Esophagus muscularis mucosa (tissue), 4 donors: Measurements from ENCODE around the gene TMX2. TPM values are rescaled to one million over a fixed set of nuclear protein-coding genes. Genes with fewer than 3 reads are reported as not detected.
A peak's percentile ranks its signal among the peaks of the same experiment; 100 is the strongest.

Source experiments
- DNase-seq: peaks from one replicate; pipeline ENCODE4 v3.0.0-alpha.2; 2017; ENCODE audit errors: extremely low spot score
- H3K27ac ChIP-seq, 4 donors: fragments of 200-600 bp; sonication (generic); replicated peaks in 1 of 4; 1 replicate in 3 of 4; 2 replicates in 1 of 4; pipeline ENCODE4 v1.5.1; 2016 to 2019; ENCODE audit warnings: mild to moderate bottlenecking in 1 of 4
- H3K27me3 ChIP-seq, 4 donors: fragments of 200-600 bp; sonication (generic); one replicate each; pipeline versions ENCODE4 v1.5.1 to v1.6.0; 2016 to 2019
- H3K36me3 ChIP-seq, 4 donors: fragments of 200-600 bp; sonication (generic); one replicate each; pipeline ENCODE4 v1.5.1; 2016 to 2019
- H3K4me1 ChIP-seq, 4 donors: fragments of 200-600 bp; sonication (generic); one replicate each; pipeline ENCODE4 v1.5.1; 2016 to 2019
- H3K4me3 ChIP-seq, 4 donors: fragments of 200-600 bp; sonication (generic); 1 replicate in 2 of 4; 2 replicates in 2 of 4; pipeline ENCODE4 v1.5.1; 2016 to 2019; ENCODE audit warnings: mild to moderate bottlenecking in 4 of 4, moderate library complexity in 1 of 4
- H3K9me3 ChIP-seq, 4 donors: fragments of 200-600 bp; sonication (generic); 1 replicate in 3 of 4; 2 replicates in 1 of 4; pipeline ENCODE4 v1.5.1; 2016 to 2019
- EP300 ChIP-seq: sonication (generic); formaldehyde crosslinking; IDR thresholded peaks from one replicate; pipeline ENCODE4 v1.6.1; 2017; ENCODE audit warnings: antibody characterized with exemption
- POLR2A ChIP-seq: fragments of 450-650 bp; IDR thresholded peaks from one replicate; pipeline ENCODE4 v1.6.1; 2017; ENCODE audit warnings: antibody characterized with exemption, moderate library complexity, mild to moderate bottlenecking, low read depth
- POLR2AphosphoS5 ChIP-seq, 2 donors: sonication (generic); formaldehyde crosslinking; IDR thresholded peaks; one replicate each; pipeline ENCODE4 v1.6.1; 2017; ENCODE audit warnings: antibody characterized with exemption in 2 of 2
- WGBS: methylation state at CpG from one replicate; pipeline ENCODE4 v1.1.5; 2018; 5-methylcytosine and 5-hydroxymethylcytosine counted together
- intact Hi-C: fragments of 100-400 bp; cut with DNase I; formaldehyde crosslinking; loops from one replicate; pipeline ENCODE4 v1.15.1; 2023
- total RNA-seq, 4 donors: library from RNA; depleted of rRNA; stranded (reverse); fragments of >200 nt; gene quantifications; one replicate each; pipeline versions ENCODE4 v1.1.0 to v1.2.1, GENCODE V29; 2016
- TF ChIP-seq, protein P1 (sequence below), 3 experiments: fragments of 200-600 bp in 2 of 3; fragments of 450-650 bp in 1 of 3; sonication (generic) in 2 of 3; IDR thresholded peaks; one replicate each; pipeline ENCODE4 v1.5.1; 2017 to 2019; ENCODE audit warnings: antibody characterized with exemption in 3 of 3, mild to moderate bottlenecking in 2 of 3, moderate library complexity in 1 of 3

Gene TMX2
- total RNA-seq, 4 donors from 2014 or later, result 31.1 to 52.8 (median 46.1) TPM

- WGBS, result 3% methylated on average over 13 of the region's 13 CpGs
- peaks cover 25 to 33% (median 32%) of the 10 kb centered on the region in 4 donors for H3K4me1 ChIP-seq
- TF ChIP-seq POLR2AphosphoS5 (IDR thresholded peaks at IDR 0.05), result peak; percentile 89 to 95
- TF ChIP-seq, protein P1, sequence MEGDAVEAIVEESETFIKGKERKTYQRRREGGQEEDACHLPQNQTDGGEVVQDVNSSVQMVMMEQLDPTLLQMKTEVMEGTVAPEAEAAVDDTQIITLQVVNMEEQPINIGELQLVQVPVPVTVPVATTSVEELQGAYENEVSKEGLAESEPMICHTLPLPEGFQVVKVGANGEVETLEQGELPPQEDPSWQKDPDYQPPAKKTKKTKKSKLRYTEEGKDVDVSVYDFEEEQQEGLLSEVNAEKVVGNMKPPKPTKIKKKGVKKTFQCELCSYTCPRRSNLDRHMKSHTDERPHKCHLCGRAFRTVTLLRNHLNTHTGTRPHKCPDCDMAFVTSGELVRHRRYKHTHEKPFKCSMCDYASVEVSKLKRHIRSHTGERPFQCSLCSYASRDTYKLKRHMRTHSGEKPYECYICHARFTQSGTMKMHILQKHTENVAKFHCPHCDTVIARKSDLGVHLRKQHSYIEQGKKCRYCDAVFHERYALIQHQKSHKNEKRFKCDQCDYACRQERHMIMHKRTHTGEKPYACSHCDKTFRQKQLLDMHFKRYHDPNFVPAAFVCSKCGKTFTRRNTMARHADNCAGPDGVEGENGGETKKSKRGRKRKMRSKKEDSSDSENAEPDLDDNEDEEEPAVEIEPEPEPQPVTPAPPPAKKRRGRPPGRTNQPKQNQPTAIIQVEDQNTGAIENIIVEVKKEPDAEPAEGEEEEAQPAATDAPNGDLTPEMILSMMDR (IDR thresholded peaks at IDR 0.05), result no peak
- no peaks in the 10 kb centered on the region for H3K9me3 ChIP-seq
- peak within 1 kb of the TSS; percentile 50 to 74 (median 72) for H3K4me3 ChIP-seq
- intact Hi-C loops, result loop anchor here (2.0 kb wide), 1 partner anchor 37 kb away; no protein-coding TSS in a partner anchor
- H3K27ac ChIP-seq, result peak within 1 kb of the TSS; percentile 88 to 92 (median 92)
- H3K27me3 ChIP-seq, result no peaks in the 10 kb centered on the region
- no peaks in the 10 kb centered on the region for H3K36me3 ChIP-seq
- peak; percentile 96 for DNase-seq
These were observed 49.2 kb downstream of the TMX2 start, which contains the start of gene CTNND1 for GRCh38 chr11:57761301-57762234. TSS of gene CTNND1 (plus strand) at chr11:57761802. CDS start at chr11:57791479, 29,677 bp downstream.

DNA sequence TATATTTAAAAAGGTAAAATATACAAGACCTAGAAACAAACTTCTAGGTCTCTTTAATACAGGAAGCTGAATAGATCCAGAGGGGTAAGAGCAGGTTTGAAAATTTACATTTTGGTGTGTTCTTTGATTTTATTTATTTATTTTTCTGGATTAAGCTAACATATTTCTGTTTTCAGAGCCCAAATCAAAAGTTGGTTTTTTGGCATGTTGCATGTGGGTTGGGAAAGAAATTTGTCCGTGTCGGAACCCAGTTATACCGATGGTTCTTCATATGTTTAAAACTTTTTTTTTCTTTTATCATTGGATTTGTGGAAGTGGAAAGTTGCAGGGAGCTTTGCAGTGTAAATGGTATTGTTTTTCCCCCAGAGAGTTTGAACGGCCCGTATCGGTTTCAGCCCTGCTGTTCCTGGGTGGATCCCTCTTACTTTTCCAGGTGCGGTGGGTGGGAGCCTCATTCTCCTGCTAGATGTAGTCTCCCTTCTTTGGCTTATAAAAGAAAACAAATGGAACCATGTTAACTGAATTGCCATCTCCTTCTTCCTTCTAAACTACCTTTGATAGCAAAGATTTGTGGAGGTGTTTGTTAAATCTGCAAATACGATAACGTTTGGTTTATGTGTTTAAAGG, 50.0 kb downstream of the TMX2 start:
- intact Hi-C loops, result loop anchor here (2.0 kb wide), 1 partner anchor 36 kb away; no protein-coding TSS in a partner anchor
- TF ChIP-seq POLR2A, result no peak
- TF ChIP-seq POLR2AphosphoS5 (IDR thresholded peaks at IDR 0.05), result no peak
- no peak for TF ChIP-seq EP300
- TF ChIP-seq, protein P1 (IDR thresholded peaks at IDR 0.05), result no peak
- Histone ChIP-seq H3K9me3 (no peaks in the 10 kb centered on the region), H3K4me3 (peak overlapping the region; percentile 50 to 74 (median 72)), H3K27me3 (no peaks in the 10 kb centered on the region), H3K36me3 (no peaks in the 10 kb centered on the region), H3K27ac (peak overlapping the region; percentile 88 to 92 (median 92)), H3K4me1 (peaks cover 25 to 41% (median 38%) of the 10 kb centered on the region in 4 donors)
- WGBS, result under 1% methylated on average over 9 of the region's 9 CpGs
- DNase-seq, result no peak

- TF ChIP-seq, protein P1 (IDR thresholded peaks at IDR 0.05), result peak; percentile 33 to 49 (median 37)
- TF ChIP-seq POLR2AphosphoS5 (IDR thresholded peaks at IDR 0.05) (peak in 1 of 2 donors; percentile 21), EP300 (no peak)
- H3K9me3 ChIP-seq, result no peaks in the 10 kb centered on the region
- H3K4me3 ChIP-seq, result peak overlapping the region; percentile 50 to 74 (median 72)
- H3K27ac ChIP-seq, result peak overlapping the region; percentile 88 to 92 (median 92)
- no peaks in the 10 kb centered on the region for H3K36me3 ChIP-seq
- H3K27me3 ChIP-seq, result no peaks in the 10 kb centered on the region
- H3K4me1 ChIP-seq, result peaks cover 31 to 51% (median 48%) of the 10 kb centered on the region in 4 donors
- 10% methylated on average over 1 of the region's 1 CpG for WGBS
- intact Hi-C loops, result loop anchor here (2.0 kb wide), 1 partner anchor 35 kb away; no protein-coding TSS in a partner anchor
- no peak for DNase-seq
These were observed 51.2 kb downstream of the TMX2 start for GRCh38 chr11:57763568-57763967.

DNA sequence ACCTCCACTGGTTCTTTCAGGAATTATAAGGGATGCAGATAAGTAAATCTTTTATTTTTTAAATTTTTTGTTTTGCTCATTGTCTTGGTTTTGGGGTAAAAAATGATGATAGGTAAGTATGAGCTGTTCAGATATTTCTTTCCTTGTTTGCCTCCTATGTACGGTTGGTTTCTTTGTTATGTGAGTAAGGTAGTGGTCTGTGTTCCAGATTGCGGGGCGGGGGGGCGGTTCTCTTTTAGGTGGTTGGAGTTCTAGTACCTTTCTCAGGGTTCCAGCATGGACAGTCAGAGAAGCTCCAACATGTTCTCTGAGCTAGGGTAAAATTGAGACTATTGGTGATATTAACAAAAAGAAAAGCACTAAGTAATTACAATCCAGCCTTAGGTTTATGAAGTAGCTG, 51.6 kb downstream of the TMX2 start:
- TF ChIP-seq, protein P1 (IDR thresholded peaks at IDR 0.05), result no peak
- TF ChIP-seq POLR2A (no peak), POLR2AphosphoS5 (IDR thresholded peaks at IDR 0.05) (no peak), EP300 (no peak)
- DNase-seq, result no peak
- 17% methylated on average over 4 of the region's 4 CpGs for WGBS
- Histone ChIP-seq H3K4me3 (peak overlapping the region; percentile 50 to 74 (median 72)), H3K4me1 (peaks cover 36 to 56% (median 53%) of the 10 kb centered on the region in 4 donors), H3K9me3 (no peaks in the 10 kb centered on the region), H3K36me3 (no peaks in the 10 kb centered on the region), H3K27ac (peak overlapping the region; percentile 88 to 92 (median 92)), H3K27me3 (no peaks in the 10 kb centered on the region)
- intact Hi-C loops, result no loop called here
